ENCODE measurements around the gene CAMTA1.
A peak's percentile ranks its signal among the peaks of the same experiment; 100 is the strongest.

Gene CAMTA1

DNA sequence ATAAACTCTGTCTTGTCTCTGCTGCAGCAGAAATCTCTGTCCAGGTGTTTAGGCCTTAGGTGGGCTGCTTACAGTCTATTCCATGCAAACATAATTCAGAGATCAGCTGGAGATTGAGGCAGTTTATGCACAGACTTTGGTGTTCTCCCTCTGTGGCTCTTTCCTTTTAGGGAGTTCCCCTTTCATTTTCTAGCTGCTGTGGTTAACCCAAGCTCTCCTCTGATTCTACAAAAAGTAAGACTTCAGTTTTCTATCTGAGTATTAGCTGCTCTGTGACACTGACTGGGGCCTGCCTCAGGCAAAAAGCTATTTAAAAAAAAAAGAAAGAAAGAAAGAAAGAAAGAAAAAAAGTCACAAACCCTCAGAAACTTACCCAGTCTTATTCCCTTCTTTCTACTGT, 211.1 kb downstream of the CAMTA1 start:
- H3K36me3 Mint-ChIP-seq = no peaks in the 10 kb centered on the region
- no peaks in the 10 kb centered on the region for H3K4me1 Mint-ChIP-seq
- peak; percentile 71 for ATAC-seq
- peaks cover 9% of the 10 kb centered on the region for H3K9me3 Mint-ChIP-seq
- no peak overlapping the region for H3K27ac Mint-ChIP-seq
- no peak overlapping the region for H3K4me3 Mint-ChIP-seq
- peaks cover 45% of the 10 kb centered on the region for H3K27me3 Mint-ChIP-seq

GRCh38 chr1:6996866-6997265, 211.6 kb downstream of the CAMTA1 start:
- H3K36me3 Mint-ChIP-seq = no peaks in the 10 kb centered on the region
- no peak overlapping the region for H3K4me3 Mint-ChIP-seq
- H3K27me3 Mint-ChIP-seq = peaks cover 50% of the 10 kb centered on the region
- no peak for ATAC-seq
- no peak overlapping the region for H3K27ac Mint-ChIP-seq
- H3K9me3 Mint-ChIP-seq = peaks cover 9% of the 10 kb centered on the region
- no peaks in the 10 kb centered on the region for H3K4me1 Mint-ChIP-seq

DNA sequence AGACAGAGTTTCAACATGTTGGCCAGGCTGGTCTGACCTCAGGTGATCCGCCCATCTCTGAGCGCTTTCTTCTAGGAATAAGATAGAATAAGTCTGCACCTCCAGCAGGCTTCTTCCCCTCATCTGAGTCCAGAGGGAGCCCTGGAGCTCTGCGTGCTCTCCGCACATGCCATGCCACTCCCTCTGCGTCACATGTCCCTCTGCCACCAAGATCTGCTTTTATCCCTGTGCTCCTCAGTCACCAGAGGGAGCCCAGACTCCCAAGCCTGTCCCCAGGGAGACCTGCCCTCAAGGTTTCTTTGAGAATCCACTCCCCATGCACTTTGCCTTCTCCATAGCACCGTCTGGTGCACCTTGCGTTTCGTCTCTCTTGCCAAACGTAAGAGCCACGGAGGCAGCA, 213.0 kb downstream of the CAMTA1 start:
- no peak overlapping the region for H3K4me3 Mint-ChIP-seq
- H3K9me3 Mint-ChIP-seq = peaks cover 7% of the 10 kb centered on the region
- no peaks in the 10 kb centered on the region for H3K36me3 Mint-ChIP-seq
- no peaks in the 10 kb centered on the region for H3K4me1 Mint-ChIP-seq
- ATAC-seq = no peak
- H3K27me3 Mint-ChIP-seq = peaks cover 53% of the 10 kb centered on the region
- H3K27ac Mint-ChIP-seq = no peak overlapping the region

DNA sequence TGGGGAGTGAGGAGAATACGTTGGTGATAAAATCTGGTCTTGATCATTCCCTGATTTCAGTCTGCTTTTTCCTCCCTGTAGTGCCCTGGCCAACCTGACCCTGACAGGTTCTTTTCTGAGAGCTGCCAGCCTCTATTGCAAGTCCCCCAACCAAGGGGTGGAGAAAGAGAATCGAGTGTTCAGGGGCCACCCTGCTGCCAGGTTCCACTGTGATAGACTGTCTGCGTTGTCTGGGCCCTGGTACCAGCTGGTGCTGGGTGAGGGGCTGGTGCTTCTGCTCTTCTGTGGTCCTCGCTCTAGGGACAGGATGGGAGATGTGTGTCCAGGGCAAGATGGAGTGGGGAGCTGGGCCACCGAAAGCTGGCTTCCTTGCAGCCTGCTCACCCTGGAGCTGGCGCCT, 214.6 kb downstream of the CAMTA1 start:
- Mint-ChIP-seq H3K27ac (no peak overlapping the region), H3K4me3 (no peak overlapping the region), H3K36me3 (no peaks in the 10 kb centered on the region), H3K9me3 (no peaks in the 10 kb centered on the region), H3K4me1 (no peaks in the 10 kb centered on the region), H3K27me3 (peaks cover 53% of the 10 kb centered on the region)
- ATAC-seq = no peak

DNA sequence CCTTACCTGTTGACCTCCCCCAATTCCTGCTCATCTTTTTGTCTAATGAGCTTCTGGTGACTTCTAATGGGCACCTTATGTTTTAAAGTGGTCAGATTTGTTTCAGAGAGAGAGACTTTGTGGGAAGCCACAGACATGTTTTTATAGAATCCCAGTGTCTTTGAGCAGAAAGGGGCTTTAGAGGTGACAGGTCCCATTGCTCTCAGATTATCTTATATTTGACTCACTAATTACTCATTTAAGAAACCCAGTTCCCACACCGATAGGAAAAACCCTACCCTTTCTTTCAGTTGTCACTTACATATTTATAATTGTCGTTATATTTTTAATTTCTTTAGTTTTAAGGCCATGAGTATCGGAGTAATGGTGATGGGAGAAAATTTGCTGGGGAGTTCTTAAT, 215.5 kb downstream of the CAMTA1 start:
- Mint-ChIP-seq H3K36me3 (no peaks in the 10 kb centered on the region), H3K27ac (no peak overlapping the region), H3K9me3 (no peaks in the 10 kb centered on the region), H3K4me3 (no peak overlapping the region), H3K27me3 (peaks cover 52% of the 10 kb centered on the region), H3K4me1 (no peaks in the 10 kb centered on the region)
- ATAC-seq = no peak

DNA sequence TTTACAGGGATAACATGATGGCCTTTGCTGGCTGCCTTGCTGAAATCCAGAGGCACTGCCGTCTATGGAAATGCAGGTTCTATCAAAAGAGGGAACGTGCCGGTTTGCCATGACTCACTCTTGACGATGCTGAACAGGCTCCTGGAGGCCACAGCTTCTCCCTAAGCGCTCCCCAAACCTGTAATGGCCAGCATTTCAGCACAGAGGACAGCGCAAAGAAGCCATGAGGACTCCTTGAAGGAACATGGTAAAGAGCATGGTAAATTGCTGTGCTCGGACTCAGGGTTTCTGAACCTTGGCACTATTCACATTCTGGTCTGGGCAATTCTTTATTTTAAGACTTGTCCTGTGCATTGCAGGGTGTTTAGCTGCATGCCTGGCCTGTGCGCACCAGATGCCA, 217.5 kb downstream of the CAMTA1 start:
- Mint-ChIP-seq H3K4me3 (no peak overlapping the region), H3K27me3 (peaks cover 61% of the 10 kb centered on the region), H3K4me1 (no peaks in the 10 kb centered on the region), H3K36me3 (no peaks in the 10 kb centered on the region), H3K27ac (no peak overlapping the region), H3K9me3 (no peaks in the 10 kb centered on the region)
- no peak for ATAC-seq

DNA sequence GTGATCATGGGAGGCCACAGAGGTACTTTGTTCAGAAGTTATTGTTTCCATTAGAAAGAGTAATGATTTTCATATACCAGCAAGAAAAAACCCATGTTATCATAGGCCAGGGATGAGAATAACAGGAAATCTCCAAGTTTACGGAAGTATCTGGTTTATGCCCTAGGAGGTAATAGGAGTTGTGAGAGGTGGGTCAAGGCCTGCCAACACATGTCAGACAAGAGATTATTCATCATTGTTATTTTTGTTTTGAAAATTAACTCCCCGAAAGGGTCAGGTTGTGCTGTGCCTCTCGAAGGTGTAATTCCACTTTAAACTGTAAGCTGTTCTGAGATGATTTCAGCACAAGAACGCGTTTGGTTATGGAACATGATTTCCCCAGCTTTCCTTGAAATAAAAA, 218.4 kb downstream of the CAMTA1 start:
- no peak overlapping the region for H3K27ac Mint-ChIP-seq
- no peak overlapping the region for H3K4me3 Mint-ChIP-seq
- H3K9me3 Mint-ChIP-seq = no peaks in the 10 kb centered on the region
- no peak for ATAC-seq
- peaks cover 53% of the 10 kb centered on the region for H3K27me3 Mint-ChIP-seq
- no peaks in the 10 kb centered on the region for H3K4me1 Mint-ChIP-seq
- H3K36me3 Mint-ChIP-seq = no peaks in the 10 kb centered on the region

GRCh38 chr1:7004181-7004580, 218.9 kb downstream of the CAMTA1 start:
- H3K27ac Mint-ChIP-seq = no peak overlapping the region
- no peaks in the 10 kb centered on the region for H3K4me1 Mint-ChIP-seq
- ATAC-seq = no peak
- no peaks in the 10 kb centered on the region for H3K36me3 Mint-ChIP-seq
- H3K27me3 Mint-ChIP-seq = peaks cover 52% of the 10 kb centered on the region
- H3K4me3 Mint-ChIP-seq = no peak overlapping the region
- no peaks in the 10 kb centered on the region for H3K9me3 Mint-ChIP-seq

- no peaks in the 10 kb centered on the region for H3K4me1 Mint-ChIP-seq
Measured at GRCh38 chr1:7005762-7006161, 220.5 kb downstream of the CAMTA1 start.

GRCh38 chr1:7006996-7007871, 222.0 kb downstream of the CAMTA1 start:
- no peak overlapping the region for H3K27ac Mint-ChIP-seq
- H3K4me1 Mint-ChIP-seq = no peaks in the 10 kb centered on the region
- peaks cover 39% of the 10 kb centered on the region for H3K27me3 Mint-ChIP-seq
- H3K9me3 Mint-ChIP-seq = no peaks in the 10 kb centered on the region
- no peak for ATAC-seq
- H3K4me3 Mint-ChIP-seq = no peak overlapping the region
- no peaks in the 10 kb centered on the region for H3K36me3 Mint-ChIP-seq

More at GRCh38 chr1:7005762-7006161, 220.5 kb downstream of the CAMTA1 start:
- H3K27me3 Mint-ChIP-seq = peaks cover 40% of the 10 kb centered on the region
- no peak overlapping the region for H3K27ac Mint-ChIP-seq
- no peak overlapping the region for H3K4me3 Mint-ChIP-seq
- no peak for ATAC-seq
- H3K36me3 Mint-ChIP-seq = no peaks in the 10 kb centered on the region
- no peaks in the 10 kb centered on the region for H3K9me3 Mint-ChIP-seq

GRCh38 chr1:7007902-7008301, 222.6 kb downstream of the CAMTA1 start:
- no peak for ATAC-seq
- Mint-ChIP-seq H3K27ac (no peak overlapping the region), H3K27me3 (peaks cover 46% of the 10 kb centered on the region), H3K9me3 (no peaks in the 10 kb centered on the region), H3K4me1 (no peaks in the 10 kb centered on the region), H3K4me3 (no peak overlapping the region), H3K36me3 (no peaks in the 10 kb centered on the region)

GRCh38 chr1:7008331-7008730, 223.1 kb downstream of the CAMTA1 start:
- H3K27ac Mint-ChIP-seq = no peak overlapping the region
- no peaks in the 10 kb centered on the region for H3K36me3 Mint-ChIP-seq
- H3K9me3 Mint-ChIP-seq = no peaks in the 10 kb centered on the region
- ATAC-seq = no peak
- H3K27me3 Mint-ChIP-seq = peaks cover 50% of the 10 kb centered on the region
- no peak overlapping the region for H3K4me3 Mint-ChIP-seq
- no peaks in the 10 kb centered on the region for H3K4me1 Mint-ChIP-seq

- no peak for ATAC-seq
- H3K27me3 Mint-ChIP-seq = peaks cover 52% of the 10 kb centered on the region
- no peak overlapping the region for H3K4me3 Mint-ChIP-seq
- no peaks in the 10 kb centered on the region for H3K36me3 Mint-ChIP-seq
- H3K4me1 Mint-ChIP-seq = no peaks in the 10 kb centered on the region
- H3K9me3 Mint-ChIP-seq = no peaks in the 10 kb centered on the region
- H3K27ac Mint-ChIP-seq = no peak overlapping the region
Measured at GRCh38 chr1:7008975-7009740, 223.9 kb downstream of the CAMTA1 start.

DNA sequence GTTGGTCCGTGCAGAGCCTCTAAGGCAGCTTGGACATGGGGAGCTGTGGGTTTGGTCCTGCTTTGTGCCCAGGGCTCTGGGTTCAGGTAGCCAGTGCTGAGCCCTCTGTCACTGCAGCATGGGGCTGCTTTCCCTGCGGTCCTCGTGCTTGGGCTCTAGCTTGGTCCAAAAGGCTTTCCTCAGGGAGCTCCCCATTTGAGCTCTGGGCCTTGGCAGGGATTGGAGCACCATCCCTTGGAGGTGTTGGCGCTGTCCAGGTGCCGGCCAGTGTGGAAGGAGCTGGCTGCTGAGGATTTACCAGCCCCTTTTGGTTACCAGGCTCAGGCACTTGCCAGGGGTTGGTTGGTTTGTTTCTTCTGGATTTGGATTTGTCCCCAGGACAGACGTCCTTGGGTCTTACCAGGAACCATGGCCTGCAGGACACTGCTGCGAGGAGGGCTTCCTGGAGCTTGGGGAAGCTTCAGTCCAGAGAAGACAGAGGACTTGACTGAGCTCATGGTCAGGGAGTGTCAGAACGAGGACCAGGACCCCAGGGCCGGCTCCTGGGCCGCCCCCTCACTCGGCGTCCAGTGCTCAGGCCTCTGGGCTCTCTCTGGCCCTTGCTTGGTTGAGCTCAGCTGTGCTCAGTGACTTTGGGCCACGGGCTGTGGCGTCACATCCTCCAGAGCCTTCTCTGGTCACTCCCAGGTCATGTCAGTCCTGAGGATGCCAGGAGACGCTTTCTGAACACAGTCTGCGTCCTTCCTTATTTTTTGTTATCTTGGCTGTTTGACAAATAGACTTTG, 224.7 kb downstream of the CAMTA1 start:
- no peak overlapping the region for H3K4me3 Mint-ChIP-seq
- H3K27ac Mint-ChIP-seq = no peak overlapping the region
- H3K9me3 Mint-ChIP-seq = no peaks in the 10 kb centered on the region
- no peaks in the 10 kb centered on the region for H3K36me3 Mint-ChIP-seq
- peaks cover 53% of the 10 kb centered on the region for H3K27me3 Mint-ChIP-seq
- ATAC-seq = no peak
- H3K4me1 Mint-ChIP-seq = no peaks in the 10 kb centered on the region

DNA sequence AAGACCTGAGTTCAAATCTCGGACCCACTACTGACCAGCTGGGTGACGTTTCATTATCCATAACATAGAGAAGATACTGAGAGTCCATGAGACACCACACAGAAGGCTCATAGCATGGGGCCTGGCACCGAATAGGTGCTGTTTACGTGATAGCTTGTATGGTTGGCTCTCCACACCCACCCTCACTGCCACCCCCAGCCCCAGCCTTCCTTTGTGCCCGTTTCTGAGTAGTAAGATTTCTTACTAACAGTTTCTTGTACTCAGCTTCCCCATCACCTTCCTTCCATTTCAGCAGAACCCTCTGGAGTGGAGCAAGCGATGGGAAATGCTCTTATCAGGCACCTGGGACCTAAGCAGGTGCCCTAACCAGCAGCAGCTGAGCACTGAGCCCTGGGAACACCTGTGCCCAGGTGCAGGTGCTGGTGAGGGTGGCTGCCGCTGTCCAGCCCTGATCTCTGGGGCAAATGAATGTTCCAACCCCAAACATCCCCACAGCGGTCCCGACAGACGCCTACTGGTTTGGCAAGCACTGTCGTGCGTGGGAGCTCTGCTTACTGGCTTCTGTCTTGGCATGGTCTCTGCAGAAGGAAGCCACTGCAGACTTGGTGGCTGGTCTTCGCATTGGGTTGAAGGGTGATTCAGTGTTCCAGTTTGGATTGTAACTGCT, 225.4 kb downstream of the CAMTA1 start:
- H3K9me3 Mint-ChIP-seq = no peaks in the 10 kb centered on the region
- no peaks in the 10 kb centered on the region for H3K4me1 Mint-ChIP-seq
- peaks cover 54% of the 10 kb centered on the region for H3K27me3 Mint-ChIP-seq
- no peaks in the 10 kb centered on the region for H3K36me3 Mint-ChIP-seq
- no peak for ATAC-seq
- H3K27ac Mint-ChIP-seq = no peak overlapping the region
- H3K4me3 Mint-ChIP-seq = no peak overlapping the region
